Measurements from ENCODE around the gene GCDH.
"Not testable (repeated sequence)": the region's sequence is repeated elsewhere in the genome, so short reads cannot be mapped to it uniquely, and the experiment has no call there.

The GCDH gene

DNA sequence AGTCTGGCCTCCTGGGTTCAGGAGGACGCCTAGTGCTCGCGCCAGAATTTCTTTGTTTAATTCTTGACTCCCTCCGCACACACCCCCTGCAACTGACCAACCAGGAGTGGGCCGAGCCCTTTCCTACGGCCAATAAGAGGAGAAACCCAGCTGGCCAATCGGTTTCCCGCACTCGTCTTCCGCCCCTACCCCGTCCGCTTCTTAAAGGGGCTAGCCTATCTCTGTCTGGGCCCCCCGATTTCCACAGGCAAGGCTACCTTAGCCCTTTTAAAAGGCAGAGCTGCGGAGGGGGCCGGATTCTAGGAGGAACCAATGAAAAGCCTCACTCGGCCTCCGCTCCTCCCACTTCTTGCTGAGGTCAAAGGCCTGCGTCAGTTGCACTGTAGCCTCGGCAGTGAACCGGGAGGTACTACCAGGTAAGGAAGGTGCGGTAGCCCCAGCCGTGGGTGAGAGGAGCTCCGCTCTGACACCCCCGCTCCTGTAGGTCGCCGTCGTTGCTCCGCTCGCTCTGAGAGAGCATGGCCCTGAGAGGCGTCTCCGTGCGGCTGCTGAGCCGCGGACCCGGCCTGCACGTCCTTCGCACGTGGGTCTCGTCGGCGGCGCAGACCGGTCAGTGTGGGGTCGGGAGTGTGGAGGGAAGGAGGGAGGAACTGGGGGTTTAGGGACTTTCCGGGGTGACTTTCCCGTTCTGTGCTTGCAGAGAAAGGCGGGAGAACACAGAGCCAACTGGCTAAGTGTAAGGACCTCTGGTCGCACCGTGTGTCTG lies at the start of gene GCDH:
Gene GCDH, plus strand, starts transcription at position 374 of the 766 bp plus-strand sequence. Its CDS starts 145 bp downstream, at position 519.
- Histone ChIP-seq H3K9ac (peak within 1 kb of the TSS; percentile 12), H3K27me3 (ENCODE audit: control insufficient read depth, insufficient read depth, low read length) (no peaks in the 10 kb centered on the region), H2AFZ (peak within 1 kb of the TSS; percentile 84), H3K4me1 (no peaks in the 10 kb centered on the region), H3K9me3 (ENCODE audit: control insufficient read depth, low read length) (no peaks in the 10 kb centered on the region), H3K27ac (peak within 1 kb of the TSS; percentile 43), H3K4me2 (ENCODE audit: low read length) (peak within 1 kb of the TSS; percentile 97), H3K36me3 (ENCODE audit: control insufficient read depth, insufficient read depth, low read length) (no peaks in the 10 kb centered on the region), H3K4me3 (ENCODE audit: low read depth, low read length) (peak within 1 kb of the TSS; percentile 96), H3K79me2 (no peaks in the 10 kb centered on the region)
- TF ChIP-seq, protein P1, sequence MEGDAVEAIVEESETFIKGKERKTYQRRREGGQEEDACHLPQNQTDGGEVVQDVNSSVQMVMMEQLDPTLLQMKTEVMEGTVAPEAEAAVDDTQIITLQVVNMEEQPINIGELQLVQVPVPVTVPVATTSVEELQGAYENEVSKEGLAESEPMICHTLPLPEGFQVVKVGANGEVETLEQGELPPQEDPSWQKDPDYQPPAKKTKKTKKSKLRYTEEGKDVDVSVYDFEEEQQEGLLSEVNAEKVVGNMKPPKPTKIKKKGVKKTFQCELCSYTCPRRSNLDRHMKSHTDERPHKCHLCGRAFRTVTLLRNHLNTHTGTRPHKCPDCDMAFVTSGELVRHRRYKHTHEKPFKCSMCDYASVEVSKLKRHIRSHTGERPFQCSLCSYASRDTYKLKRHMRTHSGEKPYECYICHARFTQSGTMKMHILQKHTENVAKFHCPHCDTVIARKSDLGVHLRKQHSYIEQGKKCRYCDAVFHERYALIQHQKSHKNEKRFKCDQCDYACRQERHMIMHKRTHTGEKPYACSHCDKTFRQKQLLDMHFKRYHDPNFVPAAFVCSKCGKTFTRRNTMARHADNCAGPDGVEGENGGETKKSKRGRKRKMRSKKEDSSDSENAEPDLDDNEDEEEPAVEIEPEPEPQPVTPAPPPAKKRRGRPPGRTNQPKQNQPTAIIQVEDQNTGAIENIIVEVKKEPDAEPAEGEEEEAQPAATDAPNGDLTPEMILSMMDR (IDR thresholded peaks at IDR 0.05): no peak

- no peaks in the 10 kb centered on the region for H3K27me3 ChIP-seq (ENCODE audit: control insufficient read depth, insufficient read depth, low read length)
- H3K36me3 ChIP-seq (ENCODE audit: control insufficient read depth, insufficient read depth, low read length): no peaks in the 10 kb centered on the region
- no peak overlapping the region for H3K4me2 ChIP-seq (ENCODE audit: low read length)
- no peak overlapping the region for H3K9ac ChIP-seq
- no peaks in the 10 kb centered on the region for H3K9me3 ChIP-seq (ENCODE audit: control insufficient read depth, low read length)
- H3K4me3 ChIP-seq (ENCODE audit: low read depth, low read length): no peak overlapping the region
- TF ChIP-seq, protein P1 (IDR thresholded peaks at IDR 0.05): no peak
- no peak overlapping the region for H3K27ac ChIP-seq
- no peak overlapping the region for H2AFZ ChIP-seq
- peaks cover 9% of the 10 kb centered on the region for H3K79me2 ChIP-seq
- peaks cover 10% of the 10 kb centered on the region for H3K4me1 ChIP-seq
These were observed 48.4 kb upstream of the GCDH start for GRCh38 chr19:12842511-12842910.

- H3K79me2 ChIP-seq: peaks cover 9% of the 10 kb centered on the region
- H3K27ac ChIP-seq: no peak overlapping the region
- H3K36me3 ChIP-seq (ENCODE audit: control insufficient read depth, insufficient read depth, low read length): no peaks in the 10 kb centered on the region
- H2AFZ ChIP-seq: no peak overlapping the region
- TF ChIP-seq, protein P1 (IDR thresholded peaks at IDR 0.05): no peak
- H3K4me3 ChIP-seq (ENCODE audit: low read depth, low read length): no peak overlapping the region
- H3K9ac ChIP-seq: no peak overlapping the region
- no peak overlapping the region for H3K4me2 ChIP-seq (ENCODE audit: low read length)
- no peaks in the 10 kb centered on the region for H3K27me3 ChIP-seq (ENCODE audit: control insufficient read depth, insufficient read depth, low read length)
- no peaks in the 10 kb centered on the region for H3K9me3 ChIP-seq (ENCODE audit: control insufficient read depth, low read length)
- peaks cover 11% of the 10 kb centered on the region for H3K4me1 ChIP-seq
These were observed 47.6 kb upstream of the GCDH start for GRCh38 chr19:12843328-12843727.

DNA sequence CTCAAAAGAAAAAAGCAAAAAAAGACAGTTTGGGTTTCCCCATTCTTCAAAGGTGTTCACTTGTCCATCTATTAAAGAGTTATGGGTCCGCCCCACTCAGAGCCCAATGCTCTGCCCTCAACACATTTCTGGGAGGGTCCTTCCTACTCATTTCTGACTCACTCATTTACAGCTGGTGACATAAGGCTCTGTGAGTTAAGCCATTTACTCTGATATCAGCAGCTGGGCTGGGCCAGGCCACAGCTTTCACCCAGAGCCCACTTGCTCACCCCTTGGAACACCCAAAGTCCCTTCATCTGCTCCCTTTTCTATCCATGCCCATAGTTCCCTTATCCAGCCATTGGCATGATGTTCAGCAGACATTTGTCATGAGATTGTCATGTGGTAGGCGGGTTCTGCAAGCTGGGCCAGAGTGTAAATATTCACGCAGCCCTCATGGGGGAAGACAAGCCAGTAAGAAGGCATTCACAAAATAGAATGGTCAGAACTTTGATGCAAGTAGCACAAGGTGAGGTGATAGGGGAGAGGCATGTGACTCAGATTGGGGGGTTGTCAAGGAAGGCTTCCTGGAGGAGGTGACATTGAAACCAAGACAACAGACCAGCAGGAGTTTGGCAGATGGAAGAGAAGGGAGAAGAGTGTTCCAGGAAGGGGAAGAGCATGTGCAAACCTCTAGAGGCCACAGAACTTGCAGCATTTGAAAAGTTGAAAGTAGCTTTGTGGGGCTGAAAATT lies 46.8 kb upstream of the GCDH start:
- no peak overlapping the region for H3K4me3 ChIP-seq (ENCODE audit: low read depth, low read length)
- no peak overlapping the region for H2AFZ ChIP-seq
- TF ChIP-seq, protein P1 (IDR thresholded peaks at IDR 0.05): no peak
- H3K27me3 ChIP-seq (ENCODE audit: control insufficient read depth, insufficient read depth, low read length): no peaks in the 10 kb centered on the region
- H3K4me2 ChIP-seq (ENCODE audit: low read length): no peak overlapping the region
- no peaks in the 10 kb centered on the region for H3K36me3 ChIP-seq (ENCODE audit: control insufficient read depth, insufficient read depth, low read length)
- H3K9me3 ChIP-seq (ENCODE audit: control insufficient read depth, low read length): no peaks in the 10 kb centered on the region
- H3K9ac ChIP-seq: no peak overlapping the region
- H3K79me2 ChIP-seq: peaks cover 9% of the 10 kb centered on the region
- no peak overlapping the region for H3K27ac ChIP-seq
- peaks cover 11% of the 10 kb centered on the region for H3K4me1 ChIP-seq

DNA sequence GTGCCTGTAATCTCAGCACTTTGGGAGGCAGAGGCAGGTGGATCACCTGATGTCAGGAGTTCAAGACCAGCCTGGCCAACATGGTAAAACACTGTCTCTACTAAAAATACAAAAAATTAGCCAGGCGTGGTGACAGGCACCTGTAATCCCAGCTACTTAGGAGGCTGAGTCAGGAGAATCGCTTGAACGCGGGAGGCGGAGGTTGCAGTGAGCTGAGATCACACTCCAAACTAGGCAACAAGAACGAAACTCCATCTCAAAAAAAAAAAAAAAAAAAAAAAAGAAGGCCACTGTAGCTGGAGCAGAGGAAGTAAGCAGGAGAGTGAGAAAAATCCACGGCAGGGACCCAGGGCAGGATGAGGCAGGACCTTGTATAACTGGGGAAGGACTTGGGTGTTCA lies 44.3 kb upstream of the GCDH start:
- not testable (repeated sequence) for H3K9ac ChIP-seq; H3K4me3 ChIP-seq (ENCODE audit: low read depth, low read length); H3K36me3 ChIP-seq (ENCODE audit: control insufficient read depth, insufficient read depth, low read length); H3K79me2 ChIP-seq; H2AFZ ChIP-seq; H3K9me3 ChIP-seq (ENCODE audit: control insufficient read depth, low read length); H3K4me2 ChIP-seq (ENCODE audit: low read length); H3K27ac ChIP-seq; H3K4me1 ChIP-seq; H3K27me3 ChIP-seq (ENCODE audit: control insufficient read depth, insufficient read depth, low read length)

Measured in parathyroid adenoma (tissue), 2 donors.